DMS 273 (cell line): ENCODE results near the gene FKBP14.

Experiments used
- DNase-seq: peaks from one replicate; lab custom pipeline; 2025; ENCODE audit not compliant: unreplicated experiment; lab: John Stamatoyannopoulos, UW

Gene FKBP14

GRCh38 chr7:30034501-30034900 is 8.0 kb upstream of the FKBP14 start:
- no peak for DNase-seq

DNA sequence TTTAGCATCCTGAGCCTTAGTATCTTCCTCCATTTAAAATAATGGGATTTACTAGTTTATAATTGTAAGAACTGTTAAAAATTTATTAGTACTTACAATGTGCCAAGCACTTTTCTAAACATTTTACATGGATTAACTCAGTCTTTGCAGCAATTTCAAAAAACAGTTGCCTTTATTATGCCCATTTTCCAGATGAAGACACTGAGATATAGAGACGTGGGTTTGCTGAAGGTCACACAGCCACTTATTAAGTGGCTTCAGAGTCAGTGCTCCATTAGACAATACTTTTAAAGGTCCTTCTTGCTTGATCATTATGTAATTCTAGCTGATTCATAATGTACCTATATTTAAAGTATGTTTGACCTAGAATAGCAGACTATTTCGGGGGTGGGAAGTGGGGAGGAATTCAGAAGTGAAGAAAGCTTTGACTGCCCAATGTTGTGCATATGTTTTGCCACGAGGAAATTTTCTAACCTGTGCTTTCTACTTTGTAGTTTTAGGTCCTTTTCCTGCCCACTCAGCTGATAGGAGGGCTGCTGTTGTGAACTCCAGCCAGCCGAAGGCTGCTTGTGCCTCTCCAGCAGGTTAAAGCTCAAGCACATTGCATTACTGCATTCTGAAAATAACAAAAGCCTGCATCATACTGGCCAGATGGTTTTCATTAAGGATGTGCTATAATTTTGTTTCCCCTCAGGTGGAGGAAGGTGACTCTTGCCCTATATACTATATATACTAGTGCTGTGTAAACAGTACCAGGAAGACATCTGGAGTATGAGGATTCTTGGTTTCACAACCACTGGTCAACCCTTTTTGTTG is 6.0 kb upstream of the FKBP14 start:
- peak; percentile 33 for DNase-seq

DNA sequence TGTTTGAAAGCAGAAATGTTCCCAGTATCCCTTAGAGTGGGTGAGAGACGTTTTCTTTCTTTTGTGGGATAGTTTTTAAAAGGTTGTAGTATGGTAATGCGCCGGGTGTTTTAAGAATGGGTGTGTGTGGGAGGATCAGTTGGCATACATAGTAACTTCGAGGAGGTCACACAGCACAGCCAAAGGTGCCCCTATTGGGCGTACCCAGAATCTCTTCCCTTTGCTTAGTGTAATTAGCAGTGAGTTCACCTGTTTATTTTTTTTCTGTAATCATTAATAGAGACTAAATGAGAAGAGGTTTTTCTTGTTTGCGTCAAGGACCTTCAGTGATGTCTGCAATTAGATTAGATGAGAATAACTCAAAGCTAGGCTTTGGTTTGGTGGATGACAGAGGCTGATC is 3.2 kb upstream of the FKBP14 start:
- peak; percentile 56 for DNase-seq

- peak; percentile 83 for DNase-seq
Observed at GRCh38 chr7:30028749-30029635, 2.5 kb upstream of the FKBP14 start.

GRCh38 chr7:30028216-30028748 is 1.8 kb upstream of the FKBP14 start, which contains the start of gene PLEKHA8:
Gene PLEKHA8 (plus strand): TSS chr7:30028412. CDS start chr7:30028763, 351 bp downstream.
- DNase-seq = peak; percentile 99

DNA sequence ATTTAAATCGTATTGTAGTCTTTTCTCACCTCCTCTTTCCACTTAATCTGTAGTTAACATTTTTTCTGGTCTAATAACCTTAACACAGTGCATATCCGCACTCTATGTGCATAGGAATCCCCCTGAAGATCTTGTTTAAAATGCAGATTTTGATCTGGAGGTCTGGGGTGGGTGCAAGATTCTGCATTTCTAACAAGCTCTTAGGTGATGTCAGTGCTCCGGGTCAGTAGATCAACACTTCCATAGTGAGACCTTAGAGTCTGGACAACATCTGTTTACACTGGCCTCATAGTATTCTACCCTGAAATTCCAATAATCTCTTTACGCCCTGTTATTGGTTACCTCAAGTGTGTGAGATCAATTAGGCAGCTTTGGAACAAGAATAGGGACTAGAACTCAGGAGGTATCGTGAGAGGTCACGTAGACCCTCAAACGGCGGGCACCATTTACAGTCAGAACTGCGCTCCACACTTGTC is 1.3 kb upstream of the FKBP14 start:
- DNase-seq = peak; percentile 75

- peak; percentile 90 for DNase-seq
Observed at GRCh38 chr7:30027065-30027456, 559 bp upstream of the FKBP14 start.

DNA sequence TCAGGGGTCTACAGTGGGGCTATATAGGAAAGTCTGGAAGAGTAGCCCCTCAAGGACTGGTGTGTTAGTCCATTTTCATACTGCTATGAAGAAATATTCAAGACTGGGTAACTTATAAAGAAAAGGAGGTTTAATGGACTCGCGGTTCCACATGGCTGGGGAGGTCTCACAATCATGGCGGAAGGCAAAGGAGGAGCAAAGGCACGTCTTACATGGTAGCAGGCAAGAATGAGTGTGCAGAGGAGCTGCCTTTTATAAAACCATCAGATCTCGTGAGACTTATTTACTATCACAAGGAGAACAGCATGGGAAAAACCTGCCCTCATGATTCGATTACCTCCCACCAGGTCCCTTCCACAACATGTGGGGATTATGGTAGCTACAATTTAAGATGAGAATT is 3.0 kb downstream of the FKBP14 start:
- DNase-seq = no peak

- DNase-seq = no peak
Observed at GRCh38 chr7:30022991-30023390, 3.5 kb downstream of the FKBP14 start.

DNA sequence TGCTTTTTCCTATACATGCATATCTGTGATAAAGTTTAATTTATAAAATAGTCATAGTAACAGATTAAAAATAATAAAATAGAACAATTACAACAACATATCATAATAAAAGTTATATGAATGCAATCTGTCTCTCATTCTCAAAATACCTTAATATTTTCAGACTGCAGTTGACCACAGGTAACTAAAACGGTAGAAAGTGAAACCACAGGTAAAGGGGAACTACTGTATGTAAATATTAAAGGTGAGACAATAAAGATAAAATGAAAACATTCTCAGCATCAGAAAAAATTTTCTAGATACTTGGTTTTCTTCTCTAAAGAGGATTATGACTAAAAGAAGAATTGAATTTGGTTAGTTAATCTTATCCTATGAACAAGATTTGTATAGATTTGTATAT is 6.0 kb downstream of the FKBP14 start:
- DNase-seq = no peak

DNA sequence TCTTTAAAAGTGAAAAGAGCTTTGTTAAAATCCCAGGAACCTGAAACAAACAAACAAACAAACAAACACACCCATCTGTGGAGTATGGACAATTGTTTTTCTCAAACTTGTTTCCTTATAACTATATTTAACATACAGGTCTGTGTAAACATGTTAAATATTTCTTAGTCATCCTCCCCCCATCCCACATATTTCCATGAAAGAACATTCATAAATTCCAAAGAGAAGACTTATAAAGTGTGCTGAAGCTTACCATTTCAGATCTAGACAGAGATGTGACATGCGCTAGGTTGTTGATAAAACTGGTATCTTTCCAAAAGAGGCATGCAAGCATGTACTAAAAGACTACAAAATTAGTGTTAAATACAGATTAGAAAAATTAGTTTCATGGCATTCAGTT is 6.5 kb downstream of the FKBP14 start:
- no peak for DNase-seq

- DNase-seq = no peak
Observed at GRCh38 chr7:30019387-30019786, 7.1 kb downstream of the FKBP14 start.

GRCh38 chr7:30018451-30018850 is 8.1 kb downstream of the FKBP14 start:
- DNase-seq = no peak

GRCh38 chr7:30012757-30013156 is 13.7 kb downstream of the FKBP14 start:
- no peak for DNase-seq

DNA sequence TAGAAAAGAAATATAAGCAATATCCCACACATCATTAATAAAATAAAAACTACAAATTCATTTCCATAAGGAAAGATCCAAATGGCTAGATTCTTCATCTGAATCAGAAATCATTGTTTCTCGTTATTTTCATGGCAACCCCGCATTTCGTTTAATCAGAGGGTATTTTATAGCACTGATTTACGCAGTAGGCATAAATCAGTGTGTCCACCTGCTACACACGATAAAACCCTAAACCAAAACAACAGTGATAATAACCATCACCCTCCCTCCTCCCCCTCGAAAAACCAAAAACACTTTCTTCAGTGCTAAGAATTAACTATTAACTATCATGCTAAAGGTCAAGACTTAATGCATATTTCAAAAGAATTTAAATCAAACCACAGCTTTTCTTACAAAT is 16.5 kb downstream of the FKBP14 start:
- DNase-seq = no peak

- DNase-seq = no peak
Observed at GRCh38 chr7:30005464-30005863, 21.0 kb downstream of the FKBP14 start.

DNA sequence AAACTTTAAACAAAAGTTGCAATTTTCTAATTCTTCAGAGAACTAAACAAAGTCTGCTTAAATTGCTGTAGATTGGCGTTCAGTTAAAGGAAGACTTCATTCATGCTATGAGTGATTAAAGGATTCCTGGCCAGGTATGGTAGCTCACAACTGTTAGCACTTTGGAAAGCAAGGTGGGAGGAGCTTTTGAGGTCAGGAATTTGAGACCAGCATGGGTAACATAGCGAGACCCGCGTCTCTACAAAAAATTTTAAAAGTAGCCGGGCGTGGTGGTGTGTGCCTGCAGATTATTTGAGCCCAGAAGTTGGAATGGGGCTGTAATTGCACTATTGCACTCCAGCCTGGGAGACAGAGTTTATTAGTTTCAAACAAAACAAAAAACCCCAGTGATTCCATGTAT is 23.4 kb downstream of the FKBP14 start:
- no peak for DNase-seq

- no peak for DNase-seq
Observed at GRCh38 chr7:30001998-30002397, 24.5 kb downstream of the FKBP14 start.

DNA sequence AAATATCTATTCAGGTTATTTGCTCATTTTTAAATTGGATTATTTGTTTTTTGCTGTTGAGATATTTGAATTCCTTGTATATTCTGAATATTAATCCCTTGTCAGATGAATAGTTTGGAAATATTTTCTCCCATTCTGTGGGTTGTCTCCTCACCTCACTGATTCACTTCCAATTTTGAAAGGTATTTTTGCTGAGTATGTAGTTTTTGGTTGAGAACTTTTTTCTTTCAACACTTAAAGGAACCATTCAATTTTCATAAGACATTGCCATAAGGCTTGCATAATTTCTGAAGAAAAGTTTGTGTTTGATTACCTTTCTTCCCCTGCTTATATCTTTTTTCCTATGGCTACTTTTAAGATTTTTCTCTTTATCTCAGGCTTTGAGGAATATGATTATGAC is 28.0 kb downstream of the FKBP14 start:
- DNase-seq = no peak

GRCh38 chr7:29996321-29996720 is 30.2 kb downstream of the FKBP14 start:
- no peak for DNase-seq

- DNase-seq = no peak
Observed at GRCh38 chr7:29995652-29996051, 30.9 kb downstream of the FKBP14 start.

DNA sequence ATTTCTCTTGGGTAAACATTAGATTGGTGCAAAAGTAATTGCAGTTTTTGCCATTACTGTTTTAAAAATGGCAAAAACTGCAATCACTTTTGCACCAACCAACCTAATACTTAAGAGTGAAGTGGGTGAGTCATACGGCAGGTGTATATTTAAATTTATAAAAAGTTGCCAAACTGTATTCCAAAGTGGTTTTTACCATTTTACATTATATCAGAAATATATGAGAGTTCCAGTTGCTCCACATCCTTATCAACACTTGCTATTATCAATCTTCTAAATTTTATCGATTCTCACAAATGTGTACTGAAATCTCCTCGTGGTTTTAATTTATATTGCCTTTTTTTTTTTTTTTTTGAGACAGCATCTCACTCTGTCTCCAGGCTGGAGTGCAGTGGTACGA is 33.4 kb downstream of the FKBP14 start:
- no peak for DNase-seq
